K562 (cell line): ENCODE data around the gene MYO1B. TPM values are rescaled to one million over a fixed set of nuclear protein-coding genes. Genes with fewer than 3 reads are reported as not detected.

ENCODE experiments used
- ATAC-seq: fragments of 200-7000 bp; cut with Tn5 transposase; 3 replicates; pipeline ENCODE4 v1.9.1; 2020; ENCODE audit warnings: moderate library complexity
- BruUV-seq: library from RNA; stranded (reverse); fragments of 400-500 nt; replicated peaks from 2 replicates; lab custom pipeline; 2021; lab: Mats Ljungman, UMichigan
- CTCF ChIA-PET: fragments of 300-600 bp; formaldehyde crosslinking; extraction: SDS; loops from one replicate; lab custom pipeline; 2021; ENCODE audit warnings: low intra/inter-chr PET ratio; lab: Yijun Ruan, JAX
- POLR2A ChIA-PET: fragments of 300-600, 350-650 bp; sonication (Branson Sonifier 250); formaldehyde crosslinking; extraction: SDS; loops from one replicate; lab custom pipeline; 2021; ENCODE audit warnings: antibody characterized with exemption, inconsistent platforms; lab: Yijun Ruan, JAX
- DNase-seq, 4 experiments: peaks; one replicate each; pipeline versions ENCODE4 v3.0.0 to v3.0.0-alpha.2; 2011 to 2018; ENCODE audit warnings: low spot score in 3 of 4, mixed read lengths in 3 of 4; ENCODE audit errors: extremely low read depth in 1 of 4
- FAIRE-seq: peaks from 2 replicates; lab custom pipeline; 2011; peaks lifted over from hg19 to GRCh38; lab: Jason Lieb, UNC
- H2AFZ ChIP-seq: 2 replicates; pipeline ENCODE4 v1.6.0; 2011; ENCODE audit warnings: low read depth, low read length, control low read depth, inconsistent platforms
- H3K27ac ChIP-seq: fragments of 200-600 bp; 3 replicates; pipeline ENCODE4 v1.8.0; 2011; ENCODE audit warnings: low read depth, mild to moderate bottlenecking, control low read depth, inconsistent platforms, low read length, moderate library complexity, mixed read lengths; ENCODE audit errors: extremely low read depth
- H3K27me3 ChIP-seq, 2 experiments: fragments of 300-600 bp in 1 of 2; 2 replicates in 1 of 2; 3 replicates in 1 of 2; pipeline versions ENCODE4 v1.6.0 to v1.8.0; 2011; ENCODE audit warnings: inconsistent platforms in 2 of 2, low read length in 2 of 2, mild to moderate bottlenecking in 1 of 2, mixed read lengths in 1 of 2, moderate library complexity in 1 of 2; ENCODE audit not compliant: control insufficient read depth in 2 of 2, insufficient read depth in 2 of 2
- H3K36me3 ChIP-seq: fragments of 300-600 bp; 3 replicates; pipeline ENCODE4 v1.8.0; 2011; ENCODE audit warnings: mild to moderate bottlenecking, low read length, inconsistent platforms; ENCODE audit not compliant: control insufficient read depth, insufficient read depth
- H3K4me1 ChIP-seq, 2 experiments: fragments of 200-600 bp in 1 of 2; replicated peaks in 1 of 2; 2 replicates in 1 of 2; 3 replicates in 1 of 2; pipeline versions ENCODE4 v1.5.1 to v1.8.0; 2011; ENCODE audit warnings: inconsistent platforms in 2 of 2, low read length in 2 of 2, mild to moderate bottlenecking in 1 of 2, mixed read lengths in 1 of 2, moderate library complexity in 1 of 2; ENCODE audit not compliant: control insufficient read depth in 2 of 2, insufficient read depth in 2 of 2
- H3K4me2 ChIP-seq: 2 replicates; pipeline ENCODE4 v1.6.1; 2011; ENCODE audit warnings: low read length, control low read depth, inconsistent platforms, mixed read lengths; ENCODE audit not compliant: insufficient read depth
- H3K4me3 ChIP-seq: fragments of 200-600 bp; sonication (generic), shearing (Covaris generic); 2 replicates; pipeline ENCODE4 v1.5.1; 2016; ENCODE audit warnings: control low read depth, inconsistent platforms
- H3K79me2 ChIP-seq: fragments of 200-600 bp; 3 replicates; pipeline ENCODE4 v1.8.0; 2011; ENCODE audit warnings: low read length, inconsistent platforms; ENCODE audit not compliant: control insufficient read depth, insufficient read depth
- H3K9ac ChIP-seq, 2 experiments: 2 replicates each; pipeline versions ENCODE4 v1.6.0 to v1.6.1; 2011; ENCODE audit warnings: low read depth in 2 of 2, low read length in 2 of 2, control low read depth in 1 of 2, inconsistent platforms in 1 of 2, mild to moderate bottlenecking in 1 of 2, mixed read lengths in 1 of 2; ENCODE audit not compliant: insufficient read depth in 1 of 2
- H3K9me1 ChIP-seq: one replicate; pipeline ENCODE4 v1.6.0; 2011; ENCODE audit warnings: inconsistent platforms, mild to moderate bottlenecking, low read length, moderate library complexity; ENCODE audit not compliant: control insufficient read depth, insufficient read depth
- H3K9me3 ChIP-seq: replicated peaks from 2 replicates; pipeline ENCODE4 v1.5.1; 2011; ENCODE audit warnings: low read depth, low read length, inconsistent platforms; ENCODE audit not compliant: control insufficient read depth, insufficient read depth
- H4K20me1 ChIP-seq: replicated peaks from 2 replicates; pipeline ENCODE4 v1.6.1; 2011; ENCODE audit warnings: low read length, inconsistent platforms, mixed read lengths; ENCODE audit not compliant: control insufficient read depth, insufficient read depth
- CTCFL ChIP-seq: IDR thresholded peaks from 2 replicates; pipeline ENCODE4 v1.6.1; 2011; ENCODE audit warnings: borderline replicate concordance, low read depth, mild to moderate bottlenecking, moderate library complexity, low read length; ENCODE audit not compliant: insufficient read depth, poor library complexity, severe bottlenecking
- ELK3 ChIP-seq: fragments of 450-650 bp; formaldehyde crosslinking; IDR thresholded peaks from 2 replicates; pipeline ENCODE4 v1.4.0; 2020; ENCODE audit warnings: mild to moderate bottlenecking
- MAFG ChIP-seq: fragments of 450-650 bp; conservative IDR thresholded peaks from 2 replicates; pipeline ENCODE4 v1.6.1; 2016; ENCODE audit warnings: missing genetic modification characterization, missing compliant biosample characterization
- POLR2A ChIP-seq: fragments of 450-650 bp; conservative IDR thresholded peaks from 2 replicates; pipeline ENCODE4 v1.6.1; 2016
- STAT5B ChIP-seq: fragments of 250-450 bp; sonication (Bioruptor Pico); IDR thresholded peaks from 2 replicates; pipeline ENCODE4 v1.8.0; 2021; ENCODE audit warnings: mild to moderate bottlenecking, inconsistent platforms
- TGIF2 ChIP-seq: sonication (generic); formaldehyde crosslinking; IDR thresholded peaks from 2 replicates; pipeline ENCODE4 v1.8.1; 2022; ENCODE audit warnings: mild to moderate bottlenecking, missing genetic modification reagents, moderate library complexity
- TRIM28 ChIP-seq: fragments of 450-650 bp; IDR thresholded peaks from 2 replicates; pipeline ENCODE4 v1.6.1; 2017
- ZBTB7A ChIP-seq: IDR thresholded peaks from 2 replicates; pipeline ENCODE4 v1.6.1; 2011; ENCODE audit warnings: low read depth, mild to moderate bottlenecking, low read length, moderate library complexity, borderline replicate concordance; ENCODE audit not compliant: control insufficient read depth
- ZNF239 ChIP-seq: fragments of 250-450 bp; sonication (Bioruptor Pico); IDR thresholded peaks from 2 replicates; pipeline ENCODE4 v1.4.0; 2020; ENCODE audit warnings: mild to moderate bottlenecking
- ZNF830 ChIP-seq: fragments of 250-450 bp; sonication (Bioruptor Pico); IDR thresholded peaks from 2 replicates; pipeline ENCODE4 v1.5.0; 2021; ENCODE audit warnings: mild to moderate bottlenecking
- ZZZ3 ChIP-seq: fragments of 450-650 bp; IDR thresholded peaks from 2 replicates; pipeline ENCODE4 v1.6.1; 2016; ENCODE audit warnings: antibody characterized with exemption, mild to moderate bottlenecking, moderate library complexity
- WGBS: fragments of 100-300 bp; shearing (Covaris generic); methylation state at CpG from one replicate; pipeline ENCODE4 v1.1.6; 2016; ENCODE audit warnings: low coverage, mixed read lengths; ENCODE audit not compliant: insufficient coverage; ENCODE audit errors: missing lambda C conversion rate; 5-methylcytosine and 5-hydroxymethylcytosine counted together
- in situ Hi-C: fragments of 300-500 bp; cut with MboI; formaldehyde crosslinking; loops from 4 replicates; pipeline ENCODE4 v1.15.0; 2018; ENCODE audit warnings: inconsistent platforms, mixed read lengths
- intact Hi-C: fragments of 100-400 bp; cut with micrococcal nuclease; formaldehyde crosslinking; loops from 2 replicates; pipeline ENCODE4 v1.14.2; 2022
- polyA plus RNA-seq, 8 experiments: library from polyadenylated mRNA; depleted of rRNA in 4 of 8; stranded (reverse) in 5 of 8; unstranded in 3 of 8; fragments of >200 nt; fragmentation: Nextera tagmentation in 2 of 8; fragmentation: Illumina TruSeq in 1 of 8; extraction: Ambion mirVana in 2 of 8; extraction: Trizol in 1 of 8; gene quantifications; 2 replicates each; pipeline versions ENCODE4 v1.2.1 to v1.2.3, GENCODE V29; 2011 to 2014; ENCODE audit warnings: inconsistent platforms in 1 of 8, missing spikeins in 1 of 8
- total RNA-seq, 7 experiments: library from RNA; depleted of rRNA in 6 of 7; stranded (reverse); fragments of >200 nt in 6 of 7; fragmentation: Illumina TruSeq in 2 of 7; extraction: Trizol in 2 of 7; gene quantifications; 2 replicates each; pipeline versions ENCODE4 v1.2.1 to v1.2.3, GENCODE V29; 2011 to 2021; ENCODE audit warnings: low replicate concordance in 1 of 7
- TF ChIP-seq, protein P1 (sequence below): fragments of 450-650 bp; IDR thresholded peaks from 2 replicates; pipeline ENCODE4 v1.6.1; 2018; ENCODE audit not compliant: partially characterized antibody

Gene MYO1B
- total and polyA plus RNA-seq, 9 of the 15 experiments (the other 6 are each of a cell fraction or from before 2014, with no cell fraction given), result 0.04 to 0.33 (median 0.20) TPM; not detected in 5

DNA sequence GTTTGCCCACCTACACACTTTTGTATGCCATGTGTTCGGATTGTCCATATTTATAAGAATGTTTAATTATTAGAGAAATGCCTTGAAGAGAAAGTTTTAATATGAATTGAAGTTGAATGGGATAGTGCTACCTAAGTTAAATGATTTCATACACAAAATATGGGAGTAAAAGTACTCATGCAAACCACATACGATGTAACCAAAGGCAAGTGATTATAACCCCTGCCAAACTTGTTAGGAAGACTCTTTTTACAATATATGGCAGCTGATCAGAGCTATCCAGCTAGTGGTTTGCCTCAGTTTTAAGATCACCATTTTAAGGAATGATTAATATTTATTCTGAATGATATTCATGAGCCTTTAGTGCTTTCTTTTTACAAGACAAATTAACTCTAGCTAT, 106.7 kb downstream of the MYO1B start:
- in situ Hi-C loops, result no loop called here
- H2AFZ ChIP-seq, result no peak overlapping the region
- WGBS, result 0% methylated on average over 2 of the region's 2 CpGs
- ChIA-PET POLR2A (no interaction called here), CTCF (no interaction called here)
- no peak for TF ChIP-seq ZNF239 (CRISPR knock-in tag)
- no peak for TF ChIP-seq MAFG (tag)
- TF ChIP-seq, protein P1, sequence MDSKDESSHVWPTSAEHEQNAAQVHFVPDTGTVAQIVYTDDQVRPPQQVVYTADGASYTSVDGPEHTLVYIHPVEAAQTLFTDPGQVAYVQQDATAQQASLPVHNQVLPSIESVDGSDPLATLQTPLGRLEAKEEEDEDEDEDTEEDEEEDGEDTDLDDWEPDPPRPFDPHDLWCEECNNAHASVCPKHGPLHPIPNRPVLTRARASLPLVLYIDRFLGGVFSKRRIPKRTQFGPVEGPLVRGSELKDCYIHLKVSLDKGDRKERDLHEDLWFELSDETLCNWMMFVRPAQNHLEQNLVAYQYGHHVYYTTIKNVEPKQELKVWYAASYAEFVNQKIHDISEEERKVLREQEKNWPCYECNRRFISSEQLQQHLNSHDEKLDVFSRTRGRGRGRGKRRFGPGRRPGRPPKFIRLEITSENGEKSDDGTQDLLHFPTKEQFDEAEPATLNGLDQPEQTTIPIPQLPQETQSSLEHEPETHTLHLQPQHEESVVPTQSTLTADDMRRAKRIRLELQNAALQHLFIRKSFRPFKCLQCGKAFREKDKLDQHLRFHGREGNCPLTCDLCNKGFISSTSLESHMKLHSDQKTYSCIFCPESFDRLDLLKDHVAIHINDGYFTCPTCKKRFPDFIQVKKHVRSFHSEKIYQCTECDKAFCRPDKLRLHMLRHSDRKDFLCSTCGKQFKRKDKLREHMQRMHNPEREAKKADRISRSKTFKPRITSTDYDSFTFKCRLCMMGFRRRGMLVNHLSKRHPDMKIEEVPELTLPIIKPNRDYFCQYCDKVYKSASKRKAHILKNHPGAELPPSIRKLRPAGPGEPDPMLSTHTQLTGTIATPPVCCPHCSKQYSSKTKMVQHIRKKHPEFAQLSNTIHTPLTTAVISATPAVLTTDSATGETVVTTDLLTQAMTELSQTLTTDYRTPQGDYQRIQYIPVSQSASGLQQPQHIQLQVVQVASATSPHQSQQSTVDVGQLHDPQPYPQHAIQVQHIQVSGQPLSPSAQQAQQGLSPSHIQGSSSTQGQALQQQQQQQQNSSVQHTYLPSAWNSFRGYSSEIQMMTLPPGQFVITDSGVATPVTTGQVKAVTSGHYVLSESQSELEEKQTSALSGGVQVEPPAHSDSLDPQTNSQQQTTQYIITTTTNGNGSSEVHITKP, result no peak
- no peak for TF ChIP-seq CTCFL
- TF ChIP-seq ZBTB7A, result no peak
- no peak for TF ChIP-seq TGIF2 (CRISPR knock-in tag)
- no peak for TF ChIP-seq ZNF830 (CRISPR knock-in tag)
- no peak for TF ChIP-seq ELK3 (CRISPR knock-in tag)
- no peak for TF ChIP-seq TRIM28
- no peak for TF ChIP-seq STAT5B (CRISPR knock-in tag)
- no peak for TF ChIP-seq ZZZ3
- no peak for TF ChIP-seq POLR2A
- no TSS peak for BruUV-seq
- H3K4me2 ChIP-seq, result no peak overlapping the region
- no peaks in the 10 kb centered on the region for H3K27me3 ChIP-seq
- H3K4me1 ChIP-seq, result no peaks in the 10 kb centered on the region
- no peak for ATAC-seq
- no peak overlapping the region for H3K27ac ChIP-seq
- intact Hi-C loops, result no loop called here
- no peaks in the 10 kb centered on the region for H3K9me1 ChIP-seq
- no peak for DNase-seq
- H3K9me3 ChIP-seq, result no peaks in the 10 kb centered on the region
- no peak for FAIRE-seq
- H3K36me3 ChIP-seq, result no peaks in the 10 kb centered on the region
- no peaks in the 10 kb centered on the region for H4K20me1 ChIP-seq
- no peaks in the 10 kb centered on the region for H3K79me2 ChIP-seq
- no peak overlapping the region for H3K4me3 ChIP-seq
- H3K9ac ChIP-seq, result no peak overlapping the region
